K562 (cell line): ENCODE data around the gene CSTF2T. TPM values are rescaled to one million over a fixed set of nuclear protein-coding genes. Genes with fewer than 3 reads are reported as not detected.

Source experiments
- ARID1B ChIP-seq: fragments of 450-650 bp; IDR thresholded peaks from 2 replicates; pipeline ENCODE4 v1.6.1; 2016; ENCODE audit warnings: antibody characterized with exemption, mild to moderate bottlenecking, inconsistent platforms
- ASH1L ChIP-seq: fragments of 450-650 bp; IDR thresholded peaks from 2 replicates; pipeline ENCODE4 v1.6.1; 2018; ENCODE audit warnings: borderline replicate concordance, mild to moderate bottlenecking, low read depth; ENCODE audit not compliant: partially characterized antibody
- CBX5 ChIP-seq: IDR thresholded peaks from 2 replicates; pipeline ENCODE4 v1.6.1; 2014; ENCODE audit warnings: low read depth, borderline replicate concordance
- DEAF1 ChIP-seq: fragments of 450-650 bp; formaldehyde crosslinking; IDR thresholded peaks from 2 replicates; pipeline ENCODE4 v1.4.0; 2020; ENCODE audit warnings: mild to moderate bottlenecking, moderate library complexity
- FOXA1 ChIP-seq: fragments of 450-650 bp; IDR thresholded peaks from 2 replicates; pipeline ENCODE4 v1.6.1; 2016; ENCODE audit warnings: mild to moderate bottlenecking, borderline replicate concordance
- IFI16 ChIP-seq: fragments of 250-450 bp; sonication (Bioruptor Pico); IDR thresholded peaks from 2 replicates; pipeline ENCODE4 v2.1.2; 2022; ENCODE audit warnings: mild to moderate bottlenecking, inconsistent platforms
- KDM5B ChIP-seq: fragments of 200-600 bp; sonication (generic); IDR thresholded peaks from 2 replicates; pipeline ENCODE4 v1.6.1; 2012; ENCODE audit warnings: low read depth, mild to moderate bottlenecking, moderate library complexity, low read length, control low read depth, inconsistent platforms; ENCODE audit not compliant: insufficient replicate concordance
- MEF2A ChIP-seq: IDR thresholded peaks from 2 replicates; pipeline ENCODE4 v1.6.1; 2011; ENCODE audit warnings: low read depth, mild to moderate bottlenecking, low read length, moderate library complexity; ENCODE audit not compliant: control insufficient read depth
- NCOA1 ChIP-seq: fragments of 450-650 bp; IDR thresholded peaks from 2 replicates; pipeline ENCODE4 v1.6.1; 2016; ENCODE audit warnings: low read depth
- NCOR1 ChIP-seq: fragments of 450-650 bp; IDR thresholded peaks from 2 replicates; pipeline ENCODE4 v1.6.1; 2016; ENCODE audit warnings: mild to moderate bottlenecking, moderate library complexity
- PHF8 ChIP-seq: fragments of 200-600 bp; sonication (generic); IDR thresholded peaks from 2 replicates; pipeline ENCODE4 v1.6.1; 2012; ENCODE audit warnings: mixed run types, mild to moderate bottlenecking, inconsistent platforms, low read length, moderate library complexity, borderline replicate concordance
- SAFB2 ChIP-seq: fragments of 200-400 bp; formaldehyde crosslinking; IDR thresholded peaks from 2 replicates; pipeline ENCODE4 v1.6.1; 2018; ENCODE audit warnings: borderline replicate concordance, low read length, low read depth, moderate library complexity; ENCODE audit not compliant: severe bottlenecking
- TAF7 ChIP-seq: fragments of 450-650 bp; IDR thresholded peaks from 2 replicates; pipeline ENCODE4 v1.6.1; 2016; ENCODE audit warnings: missing genetic modification characterization, missing compliant biosample characterization
- TRIM28 ChIP-seq: fragments of 450-650 bp; IDR thresholded peaks from 2 replicates; pipeline ENCODE4 v1.6.1; 2017
- USF1 ChIP-seq: sonication (generic); formaldehyde crosslinking; IDR thresholded peaks from 2 replicates; pipeline ENCODE4 v1.9.0; 2022; ENCODE audit warnings: mild to moderate bottlenecking, missing genetic modification reagents
- ZC3H8 ChIP-seq: fragments of 450-650 bp; IDR thresholded peaks from 2 replicates; pipeline ENCODE4 v1.6.1; 2017
- ZNF354B ChIP-seq: fragments of 250-450 bp; sonication (Bioruptor Pico); IDR thresholded peaks from 2 replicates; pipeline ENCODE4 v1.4.0; 2020
- ZNF584 ChIP-seq: fragments of 200-800 bp; sonication (Bioruptor generic); IDR thresholded peaks from 2 replicates; pipeline ENCODE4 v1.6.1; 2016; ENCODE audit warnings: low read depth, mild to moderate bottlenecking, missing genetic modification characterization, missing compliant biosample characterization
- polyA plus RNA-seq, 8 experiments: library from polyadenylated mRNA; depleted of rRNA in 4 of 8; stranded (reverse) in 5 of 8; unstranded in 3 of 8; fragments of >200 nt; fragmentation: Nextera tagmentation in 2 of 8; fragmentation: Illumina TruSeq in 1 of 8; extraction: Ambion mirVana in 2 of 8; extraction: Trizol in 1 of 8; gene quantifications; 2 replicates each; pipeline versions ENCODE4 v1.2.1 to v1.2.3, GENCODE V29; 2011 to 2014; ENCODE audit warnings: inconsistent platforms in 1 of 8, missing spikeins in 1 of 8
- total RNA-seq, 7 experiments: library from RNA; depleted of rRNA in 6 of 7; stranded (reverse); fragments of >200 nt in 6 of 7; fragmentation: Illumina TruSeq in 2 of 7; extraction: Trizol in 2 of 7; gene quantifications; 2 replicates each; pipeline versions ENCODE4 v1.2.1 to v1.2.3, GENCODE V29; 2011 to 2021; ENCODE audit warnings: low replicate concordance in 1 of 7
- TF ChIP-seq, protein P1 (sequence below), 3 experiments: IDR thresholded peaks in 2 of 3; conservative IDR thresholded peaks in 1 of 3; 2 replicates each; pipeline ENCODE4 v1.5.1; 2011 to 2012; ENCODE audit warnings: low read length in 3 of 3, mild to moderate bottlenecking in 3 of 3, control low read depth in 2 of 3, improper control_type of control experiment in 1 of 3, inconsistent platforms in 1 of 3, low read depth in 1 of 3, mixed read lengths in 1 of 3, moderate library complexity in 1 of 3; ENCODE audit not compliant: insufficient read depth in 2 of 3
- TF ChIP-seq, protein P2 (sequence below): sonication (generic); formaldehyde crosslinking; IDR thresholded peaks from 2 replicates; pipeline ENCODE4 v1.8.0; 2022; ENCODE audit warnings: mild to moderate bottlenecking, missing genetic modification reagents

Gene CSTF2T
- total and polyA plus RNA-seq, 9 of the 15 experiments (the other 6 are each of a cell fraction or from before 2014, with no cell fraction given), result 10.3 to 32.4 (median 24.2) TPM

DNA sequence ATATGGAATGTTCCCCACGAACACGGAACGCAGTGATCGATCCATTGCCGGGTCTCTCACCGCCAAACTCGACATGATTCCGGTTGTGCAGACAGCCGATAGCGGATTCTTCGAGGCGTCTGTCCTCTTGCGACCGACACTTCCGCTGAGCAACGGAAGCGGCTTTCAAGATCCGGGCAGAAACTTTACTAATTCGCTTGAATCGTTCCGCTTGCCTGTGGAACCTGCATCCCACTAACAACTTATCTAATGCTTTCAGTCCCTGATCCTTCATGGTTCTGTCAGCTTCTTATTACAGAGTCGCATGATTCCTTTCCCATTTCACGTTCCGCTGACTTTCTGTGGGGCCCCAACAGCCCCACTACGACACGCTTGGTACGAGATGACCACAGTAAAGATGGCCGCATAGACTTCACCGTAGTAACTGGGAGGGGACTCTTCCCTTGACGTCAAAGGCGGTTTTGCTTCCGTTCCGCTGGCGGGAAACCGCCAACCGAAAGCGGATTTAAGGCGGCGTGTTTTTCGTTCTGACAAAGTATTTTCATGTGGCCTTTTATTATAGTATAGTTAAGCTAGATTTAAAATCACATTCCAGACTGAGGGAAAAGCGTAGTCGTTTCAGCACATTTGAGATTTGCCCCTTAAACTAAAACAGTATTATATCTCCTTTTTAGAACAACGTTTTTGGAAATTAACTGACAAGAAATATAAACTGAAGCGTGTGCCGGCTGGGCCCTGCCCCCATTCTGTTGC, at the start of gene CSTF2T (continued):
- TF ChIP-seq, protein P1, sequence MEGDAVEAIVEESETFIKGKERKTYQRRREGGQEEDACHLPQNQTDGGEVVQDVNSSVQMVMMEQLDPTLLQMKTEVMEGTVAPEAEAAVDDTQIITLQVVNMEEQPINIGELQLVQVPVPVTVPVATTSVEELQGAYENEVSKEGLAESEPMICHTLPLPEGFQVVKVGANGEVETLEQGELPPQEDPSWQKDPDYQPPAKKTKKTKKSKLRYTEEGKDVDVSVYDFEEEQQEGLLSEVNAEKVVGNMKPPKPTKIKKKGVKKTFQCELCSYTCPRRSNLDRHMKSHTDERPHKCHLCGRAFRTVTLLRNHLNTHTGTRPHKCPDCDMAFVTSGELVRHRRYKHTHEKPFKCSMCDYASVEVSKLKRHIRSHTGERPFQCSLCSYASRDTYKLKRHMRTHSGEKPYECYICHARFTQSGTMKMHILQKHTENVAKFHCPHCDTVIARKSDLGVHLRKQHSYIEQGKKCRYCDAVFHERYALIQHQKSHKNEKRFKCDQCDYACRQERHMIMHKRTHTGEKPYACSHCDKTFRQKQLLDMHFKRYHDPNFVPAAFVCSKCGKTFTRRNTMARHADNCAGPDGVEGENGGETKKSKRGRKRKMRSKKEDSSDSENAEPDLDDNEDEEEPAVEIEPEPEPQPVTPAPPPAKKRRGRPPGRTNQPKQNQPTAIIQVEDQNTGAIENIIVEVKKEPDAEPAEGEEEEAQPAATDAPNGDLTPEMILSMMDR (IDR thresholded peaks at IDR 0.05 in 2 of 3, conservative IDR thresholded peaks at IDR 0.05 in 1 of 3; ENCODE audit: insufficient read depth in 2 of 3, low read depth in 1 of 3, low read length in 3 of 3), result no peak
- TF ChIP-seq DEAF1 (CRISPR knock-in tag) (no peak), TAF7 (tag) (peak; percentile 78), ZNF584 (CRISPR knock-in tag) (no peak), USF1 (no peak), IFI16 (CRISPR knock-in tag) (0 out of 2 replicates have a peak, but pooled peaks have one; percentile 12), ZC3H8 (peak; percentile 77; the same call in 1 of the 2 replicates), KDM5B (peak; percentile 78), SAFB2 (no peak), NCOA1 (peak; percentile 99), FOXA1 (no peak), NCOR1 (0 out of 2 replicates have a peak, but pooled peaks have one; percentile 3), ARID1B (peak; percentile 13; the same call in 1 of the 2 replicates), TRIM28 (peak; percentile 56; the same call in 1 of the 2 replicates), ZNF354B (CRISPR knock-in tag) (0 out of 2 replicates have a peak, but pooled peaks have one; percentile 10), CBX5 (peak; percentile 15; the same call in 1 of the 2 replicates), MEF2A (no peak), ASH1L (peak; percentile 71), PHF8 (peak; percentile 88)
- TF ChIP-seq, protein P2, sequence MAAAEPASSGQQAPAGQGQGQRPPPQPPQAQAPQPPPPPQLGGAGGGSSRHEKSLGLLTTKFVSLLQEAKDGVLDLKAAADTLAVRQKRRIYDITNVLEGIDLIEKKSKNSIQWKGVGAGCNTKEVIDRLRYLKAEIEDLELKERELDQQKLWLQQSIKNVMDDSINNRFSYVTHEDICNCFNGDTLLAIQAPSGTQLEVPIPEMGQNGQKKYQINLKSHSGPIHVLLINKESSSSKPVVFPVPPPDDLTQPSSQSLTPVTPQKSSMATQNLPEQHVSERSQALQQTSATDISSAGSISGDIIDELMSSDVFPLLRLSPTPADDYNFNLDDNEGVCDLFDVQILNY, result no peak
